ENCODE measurements around the gene SRGAP3.
"Not testable (repeated sequence)": the region's sequence is repeated elsewhere in the genome, so short reads cannot be mapped to it uniquely, and the experiment has no call there.

The SRGAP3 gene

DNA sequence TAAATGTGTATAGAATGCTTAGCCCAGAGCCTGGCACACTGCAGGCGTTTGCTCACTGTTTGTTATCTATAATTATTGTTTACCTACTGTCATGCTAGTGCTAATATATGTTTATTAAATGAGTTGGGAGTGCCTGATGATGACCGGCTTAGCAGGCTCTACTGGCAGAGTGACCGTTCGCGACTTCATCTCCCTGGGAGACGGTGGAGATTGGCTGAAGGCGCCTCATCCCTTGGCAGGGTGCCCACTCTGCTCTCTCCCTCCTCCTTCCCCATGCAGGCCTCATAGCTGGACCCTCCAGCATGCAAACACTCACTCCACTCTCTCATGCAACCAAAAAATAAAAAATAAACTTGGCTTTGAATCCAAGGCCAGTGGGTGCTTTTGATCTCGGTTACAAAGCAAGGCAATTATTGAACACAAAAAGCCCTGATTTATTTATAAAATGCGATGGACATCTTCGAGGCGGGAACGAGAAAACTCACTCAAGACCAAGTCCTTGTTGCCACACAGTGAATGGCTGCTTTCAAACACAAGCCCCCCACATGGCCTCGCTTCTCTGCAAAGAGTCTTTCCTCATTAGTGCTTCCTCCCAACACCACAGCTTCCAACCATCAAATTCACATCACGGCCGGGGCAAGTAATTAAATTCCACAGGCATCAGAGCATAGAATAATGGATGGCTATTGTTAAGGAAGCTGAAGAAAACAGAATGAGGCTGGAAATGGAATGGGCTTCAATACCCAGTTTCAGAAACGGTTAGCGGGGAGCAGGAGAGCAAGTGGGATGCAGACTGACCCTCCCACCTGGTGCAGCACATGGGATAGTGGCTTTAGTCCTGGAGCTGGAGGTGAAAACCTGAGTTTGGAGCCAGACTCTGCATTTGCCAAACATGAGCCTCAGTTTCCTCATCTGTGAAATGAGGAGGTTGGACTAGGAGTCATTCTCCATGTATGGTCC lies 150.4 kb downstream of the SRGAP3 start:
- DNase-seq: peak in 53 of 58 donors; percentile 10 to 89 (median 63)

- peak in 6 of 58 donors; percentile 9 to 49 (median 22) for DNase-seq
These were observed 152.0 kb downstream of the SRGAP3 start for GRCh38 chr3:9097495-9097894.

GRCh38 chr3:9091486-9092235 lies 157.8 kb downstream of the SRGAP3 start:
- DNase-seq: no peak

DNA sequence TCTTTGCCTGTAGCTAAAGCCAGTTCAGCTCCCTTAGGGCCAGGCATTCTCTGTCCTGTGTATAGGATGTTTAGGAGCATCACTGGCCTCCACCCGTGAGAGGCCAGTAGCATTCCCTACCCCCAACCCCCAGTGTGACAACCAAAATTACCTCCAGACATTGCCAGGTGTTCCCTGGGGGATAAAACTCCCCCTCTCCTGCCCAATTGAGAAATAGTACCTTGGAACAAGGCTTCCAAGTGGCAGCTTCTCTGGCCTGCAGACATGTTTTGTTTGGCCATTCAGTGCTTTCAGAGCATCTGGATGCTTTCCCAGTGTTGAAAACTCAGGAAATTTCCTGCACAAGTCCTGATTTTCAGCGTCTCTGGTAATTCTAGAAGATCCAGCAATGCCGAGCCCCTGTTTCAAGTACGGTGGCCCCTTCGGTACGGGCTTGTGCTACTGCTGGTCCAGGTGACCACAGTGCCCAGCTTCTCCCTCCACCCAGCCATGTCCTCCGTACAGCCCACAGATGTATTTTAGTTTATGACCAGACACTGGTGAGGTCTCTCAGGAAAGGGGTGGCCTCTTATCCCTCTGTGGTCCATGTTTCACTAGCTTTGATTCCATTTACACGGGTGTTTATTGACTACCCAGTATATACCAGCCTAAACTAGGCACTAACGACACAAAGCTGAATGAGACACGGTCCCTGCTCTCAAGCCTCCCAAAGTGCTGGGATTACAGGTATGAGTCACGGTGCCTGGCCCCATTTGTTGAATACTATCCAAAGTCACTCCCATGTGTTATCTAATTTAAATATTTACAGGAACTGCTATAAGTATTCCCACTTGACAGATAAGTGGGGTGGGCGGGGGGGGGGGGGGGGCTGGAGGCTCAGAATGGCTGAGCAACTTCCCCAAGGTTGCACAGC lies 160.7 kb downstream of the SRGAP3 start:
- DNase-seq: peak in 17 of 58 donors; percentile 28 to 55 (median 38)

GRCh38 chr3:9087831-9088413 lies 161.5 kb downstream of the SRGAP3 start:
- DNase-seq: peak in 11 of 58 donors; percentile 32 to 75 (median 45)

DNA sequence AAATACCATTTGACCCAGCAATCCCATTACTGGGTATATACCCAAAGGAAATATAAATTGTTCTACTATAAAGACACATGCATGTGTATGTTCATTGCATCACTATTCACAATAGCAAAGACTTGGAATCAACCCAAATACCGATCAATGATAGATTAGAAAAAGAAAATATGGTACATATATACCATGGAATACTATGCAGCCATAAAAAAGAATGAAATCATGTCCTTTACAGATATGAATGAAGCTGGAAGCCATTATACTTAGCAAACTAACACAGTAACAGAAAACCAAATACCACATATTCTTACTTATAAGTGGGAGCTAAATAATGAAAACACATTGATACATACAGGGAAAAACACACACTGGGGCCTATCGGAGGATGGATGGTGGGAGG lies 164.0 kb downstream of the SRGAP3 start:
- not testable (repeated sequence) for DNase-seq

- no peak for DNase-seq
These were observed 168.1 kb downstream of the SRGAP3 start for GRCh38 chr3:9081184-9081818.

DNA sequence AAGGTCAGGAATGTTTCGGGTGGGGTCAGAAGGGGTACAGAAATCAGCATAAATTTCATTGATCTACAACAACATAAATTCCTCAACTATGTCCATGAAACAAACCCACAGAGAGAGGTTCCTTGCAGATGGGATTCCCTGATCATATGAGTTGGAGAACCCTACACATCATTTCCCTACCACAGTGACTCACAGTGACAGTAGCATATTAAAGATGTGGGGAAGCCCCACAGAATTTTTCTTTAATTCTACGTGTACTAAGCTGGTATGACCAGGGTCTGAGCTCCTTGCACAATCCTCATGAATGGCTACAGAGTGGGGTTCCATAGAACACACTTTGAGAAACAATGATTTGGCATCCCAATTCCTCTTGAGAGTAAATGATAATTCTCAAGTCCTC lies 169.3 kb downstream of the SRGAP3 start:
- no peak for DNase-seq

DNA sequence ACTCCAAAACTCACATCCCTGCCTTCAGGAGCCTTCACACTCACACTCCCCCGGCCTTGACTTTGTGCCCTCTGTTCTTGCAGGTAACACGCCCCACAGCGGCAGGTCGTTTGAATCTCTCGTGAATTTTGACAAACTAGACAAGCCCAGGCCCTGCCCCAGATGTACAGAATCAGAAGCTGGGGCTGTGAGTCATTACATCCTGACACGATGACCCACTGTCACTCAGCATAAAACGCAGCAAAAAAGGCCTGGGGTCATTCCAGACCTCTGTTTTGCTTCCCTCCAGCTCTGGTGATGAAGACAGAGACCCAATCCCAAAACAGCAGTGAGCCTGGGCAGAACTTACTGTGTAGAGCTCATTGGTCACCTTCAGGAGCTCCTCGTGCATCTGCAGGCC lies 169.8 kb downstream of the SRGAP3 start:
- DNase-seq: no peak

GRCh38 chr3:9078561-9079240 lies 170.7 kb downstream of the SRGAP3 start:
- DNase-seq: no peak

- DNase-seq: no peak
These were observed 172.4 kb downstream of the SRGAP3 start for GRCh38 chr3:9077029-9077428.

DNA sequence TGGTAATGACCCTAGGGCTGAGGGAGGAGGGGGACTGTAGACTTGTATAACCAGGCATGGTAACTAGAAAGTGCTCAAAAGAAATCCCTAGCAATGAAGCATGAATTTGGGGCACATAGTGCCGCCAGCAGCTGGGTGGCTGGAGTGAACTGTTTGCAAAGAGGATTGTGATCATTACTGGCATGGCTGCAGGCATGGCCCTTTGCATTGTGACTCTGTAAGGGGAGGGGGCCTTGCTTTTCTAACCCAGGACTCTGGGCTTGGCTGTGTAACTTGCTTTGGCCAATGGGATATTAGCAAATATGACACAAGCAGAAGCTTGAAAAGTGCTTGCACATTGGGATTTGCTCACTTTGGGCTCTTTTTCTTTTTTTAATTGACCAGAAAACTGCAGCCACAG lies 173.7 kb downstream of the SRGAP3 start:
- DNase-seq: peak in 4 of 58 donors; percentile 19 to 33 (median 27)

DNA sequence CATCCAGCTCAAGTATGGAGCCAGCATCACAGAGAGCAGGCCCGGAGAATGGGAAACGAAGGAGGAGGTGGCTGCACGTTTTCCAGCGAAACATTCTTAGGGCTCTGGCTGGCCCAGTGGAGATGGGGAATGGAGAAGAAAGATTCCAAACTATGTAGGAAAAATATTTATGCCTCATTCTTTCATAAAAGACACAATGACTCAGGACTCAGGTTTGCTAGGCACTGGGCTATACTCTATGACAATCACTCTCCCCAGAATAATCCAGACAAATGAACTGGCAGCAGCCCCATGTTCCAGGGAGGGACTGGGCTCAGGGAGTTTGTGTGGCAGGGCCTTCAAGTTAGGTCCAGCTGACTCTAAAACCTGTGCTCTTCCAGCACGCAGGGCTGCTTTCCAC lies 175.4 kb downstream of the SRGAP3 start:
- no peak for DNase-seq

GRCh38 chr3:9072667-9073009 lies 176.8 kb downstream of the SRGAP3 start:
- DNase-seq: peak in 7 of 58 donors; percentile 17 to 50 (median 27)

GRCh38 chr3:9071936-9072666 lies 177.3 kb downstream of the SRGAP3 start:
- no peak for DNase-seq

DNA sequence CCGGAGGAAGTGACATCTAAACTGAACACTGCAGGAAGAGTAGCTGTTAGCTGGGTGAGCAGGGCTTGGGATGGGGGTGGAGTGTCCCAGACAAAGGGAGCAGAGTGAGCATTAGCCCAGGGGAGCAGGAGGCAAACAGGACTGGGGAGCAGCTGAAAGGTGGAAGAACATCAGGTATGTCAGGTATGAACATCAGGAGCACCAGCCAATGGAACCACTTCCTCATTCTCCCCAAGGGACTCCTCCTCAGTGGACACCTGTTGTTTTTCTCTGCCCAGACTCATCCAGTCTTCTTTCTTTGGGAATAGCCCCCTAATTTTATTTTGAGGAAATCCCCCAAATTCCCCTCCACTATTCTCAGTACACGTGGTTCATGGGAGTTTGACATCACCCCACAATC lies 178.5 kb downstream of the SRGAP3 start:
- DNase-seq: no peak

DNA sequence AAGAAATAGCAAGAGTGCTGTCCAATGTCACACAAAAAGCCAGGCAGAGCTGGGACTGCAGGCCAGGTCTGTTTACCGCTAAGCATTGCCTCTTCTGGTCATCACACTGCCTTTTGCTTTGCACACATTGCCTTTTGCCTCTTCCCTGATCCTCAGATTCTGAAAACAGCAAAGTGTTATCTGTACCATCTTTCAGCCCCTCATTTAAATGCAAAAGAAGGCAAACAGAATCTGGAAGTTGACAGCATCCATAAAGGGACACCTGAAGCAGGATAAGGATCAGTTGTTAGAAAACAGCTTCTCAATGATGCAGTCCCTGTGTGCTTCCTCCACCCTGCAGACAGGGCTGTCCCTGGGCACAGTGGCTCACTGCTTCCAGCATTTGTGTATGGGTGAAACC lies 179.5 kb downstream of the SRGAP3 start:
- DNase-seq: no peak

DNA sequence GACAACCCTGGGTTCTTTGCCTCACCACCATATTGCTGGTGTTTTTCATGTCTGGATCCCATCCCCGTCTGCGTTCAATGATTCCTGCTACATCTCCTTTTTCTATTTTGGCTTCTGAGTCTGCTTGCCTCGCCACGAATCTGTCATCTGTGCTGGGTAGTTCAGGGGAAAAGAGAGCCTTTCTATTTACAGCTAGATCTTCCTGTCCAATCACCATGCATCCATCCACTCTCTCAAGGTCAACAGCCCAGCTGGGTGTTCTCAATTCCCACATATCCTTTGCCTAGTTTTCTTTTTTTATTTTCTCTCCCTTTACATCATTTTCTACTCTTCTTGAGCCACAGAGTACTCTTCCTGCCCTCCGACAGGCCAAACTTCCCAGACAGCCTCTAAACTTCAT lies 181.4 kb downstream of the SRGAP3 start:
- peak in 15 of 58 donors; percentile 9 to 57 (median 23) for DNase-seq
